Measurements from ENCODE around the gene TMEM39B.
"Not testable (repeated sequence)": the region's sequence is repeated elsewhere in the genome, so short reads cannot be mapped to it uniquely, and the experiment has no call there.

TMEM39B gene

GRCh38 chr1:32072622-32073298, at the start of gene TMEM39B:
Gene TMEM39B (plus strand): TSS chr1:32072939. CDS start chr1:32073048, 109 bp downstream.
- peak; percentile 79 for DNase-seq

- no peak for DNase-seq
These were observed 49.4 kb upstream of the TMEM39B start for GRCh38 chr1:32023351-32023750.

GRCh38 chr1:32025515-32025914, 47.2 kb upstream of the TMEM39B start:
- DNase-seq = no peak

- DNase-seq = no peak
These were observed 44.0 kb upstream of the TMEM39B start for GRCh38 chr1:32028746-32029145.

- DNase-seq = no peak
These were observed 41.0 kb upstream of the TMEM39B start for GRCh38 chr1:32031578-32032274.

- DNase-seq = no peak
These were observed 40.5 kb upstream of the TMEM39B start for GRCh38 chr1:32032275-32032615.

- no peak for DNase-seq
These were observed 37.6 kb upstream of the TMEM39B start for GRCh38 chr1:32035119-32035518.

- no peak for DNase-seq
These were observed 32.0 kb upstream of the TMEM39B start for GRCh38 chr1:32040711-32041110.

GRCh38 chr1:32042330-32042729, 30.4 kb upstream of the TMEM39B start:
- no peak for DNase-seq

GRCh38 chr1:32044234-32044633, 28.5 kb upstream of the TMEM39B start:
- no peak for DNase-seq

GRCh38 chr1:32045772-32046171, 27.0 kb upstream of the TMEM39B start:
- no peak for DNase-seq

- DNase-seq = no peak
These were observed 25.0 kb upstream of the TMEM39B start for GRCh38 chr1:32047701-32048100.

- no peak for DNase-seq
These were observed 24.3 kb upstream of the TMEM39B start for GRCh38 chr1:32048440-32048839.

GRCh38 chr1:32051706-32052105, 21.0 kb upstream of the TMEM39B start:
- DNase-seq = no peak

- DNase-seq = no peak
These were observed 19.9 kb upstream of the TMEM39B start for GRCh38 chr1:32052887-32053286.

GRCh38 chr1:32055416-32055815, 17.3 kb upstream of the TMEM39B start:
- no peak for DNase-seq

- no peak for DNase-seq
These were observed 16.1 kb upstream of the TMEM39B start for GRCh38 chr1:32056598-32056997.

GRCh38 chr1:32060914-32061313, 11.8 kb upstream of the TMEM39B start:
- no peak for DNase-seq

GRCh38 chr1:32062867-32063230, 9.9 kb upstream of the TMEM39B start:
- DNase-seq = no peak

GRCh38 chr1:32063261-32063681, 9.5 kb upstream of the TMEM39B start:
- DNase-seq = peak; percentile 19

- DNase-seq = not testable (repeated sequence)
These were observed 6.9 kb upstream of the TMEM39B start for GRCh38 chr1:32065613-32066488.

GRCh38 chr1:32066489-32066873, 6.3 kb upstream of the TMEM39B start:
- no peak for DNase-seq

- no peak for DNase-seq
These were observed 3.7 kb upstream of the TMEM39B start for GRCh38 chr1:32068957-32069588.

Data from NCI-H510A treated with DMSO at 0.1 percent for 48 hours (cell line).